AG08395 (cell line): ENCODE results near the gene MBNL2.

Experiments
- DNase-seq: peaks from one replicate; pipeline ENCODE4 v3.0.0; 2012; ENCODE audit warnings: mixed read lengths, low spot score

The MBNL2 gene

GRCh38 chr13:97212004-97212403 lies 10.1 kb upstream of the MBNL2 start:
- no peak for DNase-seq

- DNase-seq: peak; percentile 66
These were observed 9.5 kb upstream of the MBNL2 start for GRCh38 chr13:97212601-97213040.

GRCh38 chr13:97214921-97215320 lies 7.2 kb upstream of the MBNL2 start:
- no peak for DNase-seq

- DNase-seq: no peak
These were observed 6.8 kb upstream of the MBNL2 start for GRCh38 chr13:97215325-97215724.

GRCh38 chr13:97219226-97219625 lies 2.9 kb upstream of the MBNL2 start:
- DNase-seq: no peak

GRCh38 chr13:97220151-97220900 lies 1.8 kb upstream of the MBNL2 start:
- no peak for DNase-seq

- no peak for DNase-seq
These were observed 1.1 kb upstream of the MBNL2 start for GRCh38 chr13:97221046-97221445.

- DNase-seq: no peak
These were observed 667 bp upstream of the MBNL2 start for GRCh38 chr13:97221466-97221865.

GRCh38 chr13:97223037-97223710 lies 1.0 kb downstream of the MBNL2 start:
- no peak for DNase-seq

- peak; percentile 66 for DNase-seq
These were observed 1.8 kb downstream of the MBNL2 start for GRCh38 chr13:97223711-97224541.

GRCh38 chr13:97224544-97225300 lies 2.6 kb downstream of the MBNL2 start:
- DNase-seq: peak; percentile 33

- DNase-seq: no peak
These were observed 3.4 kb downstream of the MBNL2 start for GRCh38 chr13:97225533-97225932.

- DNase-seq: no peak
These were observed 3.9 kb downstream of the MBNL2 start for GRCh38 chr13:97226013-97226412.

GRCh38 chr13:97226788-97227627 lies 4.9 kb downstream of the MBNL2 start:
- DNase-seq: no peak

GRCh38 chr13:97228850-97229521 lies 6.9 kb downstream of the MBNL2 start:
- no peak for DNase-seq

GRCh38 chr13:97229699-97230098 lies 7.6 kb downstream of the MBNL2 start:
- DNase-seq: no peak

GRCh38 chr13:97231118-97231828 lies 9.1 kb downstream of the MBNL2 start:
- no peak for DNase-seq

- DNase-seq: no peak
These were observed 9.7 kb downstream of the MBNL2 start for GRCh38 chr13:97231829-97232196.

- DNase-seq: no peak
These were observed 11.4 kb downstream of the MBNL2 start for GRCh38 chr13:97233499-97233898.

GRCh38 chr13:97234236-97234635 lies 12.1 kb downstream of the MBNL2 start:
- no peak for DNase-seq
